Activated T-helper 9 cell treated with anti-CD3 and anti-CD28 coated beads, Interleukin-2, amount 50 U/mL, for 16 hours (primary cell): ENCODE data around the gene RNF34.
"Not testable (repeated sequence)": the region's sequence is repeated elsewhere in the genome, so short reads cannot be mapped to it uniquely, and the experiment has no call there.

ENCODE experiments used
- DNase-seq: peaks from one replicate; pipeline ENCODE4 v3.0.0-alpha.2; 2020; ENCODE audit warnings: low read depth

Gene RNF34, protein sequence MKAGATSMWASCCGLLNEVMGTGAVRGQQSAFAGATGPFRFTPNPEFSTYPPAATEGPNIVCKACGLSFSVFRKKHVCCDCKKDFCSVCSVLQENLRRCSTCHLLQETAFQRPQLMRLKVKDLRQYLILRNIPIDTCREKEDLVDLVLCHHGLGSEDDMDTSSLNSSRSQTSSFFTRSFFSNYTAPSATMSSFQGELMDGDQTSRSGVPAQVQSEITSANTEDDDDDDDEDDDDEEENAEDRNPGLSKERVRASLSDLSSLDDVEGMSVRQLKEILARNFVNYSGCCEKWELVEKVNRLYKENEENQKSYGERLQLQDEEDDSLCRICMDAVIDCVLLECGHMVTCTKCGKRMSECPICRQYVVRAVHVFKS

DNA sequence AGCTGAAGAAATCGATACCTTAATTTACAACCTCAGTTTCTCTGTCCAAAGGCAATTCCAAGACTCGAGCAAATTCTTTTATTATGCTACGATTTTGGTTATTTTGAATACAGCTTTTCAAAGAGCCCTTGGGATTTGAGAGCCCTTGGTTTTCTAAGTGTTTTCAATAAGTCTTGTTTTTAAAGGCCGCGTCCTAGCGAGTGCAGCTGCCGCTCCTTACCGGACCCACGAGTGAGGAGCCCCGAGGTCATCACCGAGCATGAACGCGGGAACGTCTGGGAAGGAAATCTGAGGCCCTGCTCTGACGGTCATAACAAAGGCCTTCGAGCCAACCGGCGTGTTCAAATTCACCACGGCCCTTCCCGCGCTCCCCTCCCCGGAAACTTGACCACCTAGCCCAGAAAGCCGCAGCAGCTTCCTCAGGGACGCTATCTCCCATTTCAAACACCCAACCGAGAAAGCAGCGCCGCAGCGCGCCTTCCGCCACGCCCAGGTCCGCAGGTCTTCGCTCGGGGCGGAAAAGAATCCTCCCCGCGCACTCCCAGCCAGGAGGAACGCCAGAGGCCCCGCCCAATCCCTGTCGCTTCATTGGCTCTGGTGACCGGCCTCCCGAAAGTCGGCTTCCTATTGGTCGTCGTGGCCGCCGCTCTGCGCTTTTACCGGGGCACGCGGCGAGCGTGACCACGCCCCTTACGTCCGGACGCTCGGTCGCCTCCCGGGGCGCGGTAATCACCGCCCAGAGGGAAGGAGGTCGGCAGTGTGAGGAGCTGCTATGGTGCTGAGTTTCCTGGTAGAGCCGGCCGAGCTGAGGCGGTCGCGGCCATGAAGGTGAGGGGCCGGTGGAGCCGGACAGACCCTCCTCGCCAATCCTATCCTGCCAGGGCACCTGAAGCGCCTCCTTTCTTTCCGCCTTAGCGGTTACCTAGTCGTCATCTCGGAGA, at the start of gene RNF34:
Gene RNF34 (plus strand): TSS at position 728 of the 941 bp plus-strand sequence. CDS start 95 bp downstream, at position 823.
- DNase-seq: peak; percentile 96

DNA sequence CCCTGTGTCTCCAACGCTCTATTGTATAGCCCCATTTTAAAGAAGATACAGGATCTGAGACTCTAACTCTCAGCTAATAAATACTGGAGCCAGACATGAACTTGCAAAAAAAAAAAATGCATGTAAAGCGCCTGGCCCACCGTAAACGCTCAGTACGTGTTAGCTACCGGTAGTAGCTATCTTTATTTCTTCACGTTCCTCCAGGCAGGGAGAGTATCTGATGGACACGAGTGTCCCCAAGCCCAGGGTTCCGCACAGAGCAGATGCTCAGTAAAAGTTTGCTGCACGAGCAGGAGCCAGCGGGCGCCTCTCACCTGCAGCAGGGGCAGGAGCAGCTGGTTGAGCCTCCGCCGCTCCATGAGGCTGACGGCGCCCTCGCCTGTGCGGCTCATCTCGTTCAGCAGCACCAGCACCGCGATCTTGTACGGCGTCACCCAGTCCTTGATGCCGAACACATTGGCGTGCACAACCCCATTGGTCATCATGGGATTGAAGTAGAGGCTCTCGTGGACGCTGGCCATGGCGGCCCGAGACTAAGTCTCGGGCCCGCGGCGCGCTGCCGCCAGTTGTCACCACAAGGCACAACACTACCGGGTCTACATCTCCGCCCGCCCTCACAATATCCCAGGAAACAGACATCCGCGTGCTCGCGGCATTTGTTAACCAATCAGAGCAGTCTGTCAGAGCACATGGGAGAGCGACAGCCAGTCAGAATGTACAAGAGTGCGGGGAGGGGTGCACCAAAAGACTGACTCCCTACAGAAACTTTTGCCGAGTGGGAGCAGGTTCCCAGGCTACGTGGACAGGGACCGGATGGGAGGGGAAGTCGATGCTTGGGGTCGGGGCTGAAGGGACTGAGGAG, 47.9 kb upstream of the RNF34 start, which contains the start of gene ANAPC5:
Gene ANAPC5 (minus strand): TSS at position 592 of the 862 bp plus-strand sequence. CDS start 71 bp downstream, at position 521.
- DNase-seq: peak; percentile 85

DNA sequence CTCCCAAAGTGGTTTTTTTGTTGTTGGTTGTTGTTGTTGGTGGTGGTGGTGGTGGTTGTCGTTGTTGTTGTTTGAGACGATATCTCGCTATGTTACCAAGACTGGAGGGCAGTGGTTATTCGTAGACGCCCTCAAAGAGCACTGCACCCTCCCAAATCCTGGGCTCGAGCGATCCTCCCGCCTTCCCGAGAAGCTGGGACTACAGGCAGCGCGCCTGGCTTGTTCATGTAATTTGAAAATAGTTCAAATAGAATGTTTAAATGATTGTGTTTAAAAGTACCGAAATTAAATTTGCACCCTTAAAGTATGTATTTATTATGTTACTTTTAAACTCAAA, 47.3 kb upstream of the RNF34 start:
- DNase-seq: no peak

DNA sequence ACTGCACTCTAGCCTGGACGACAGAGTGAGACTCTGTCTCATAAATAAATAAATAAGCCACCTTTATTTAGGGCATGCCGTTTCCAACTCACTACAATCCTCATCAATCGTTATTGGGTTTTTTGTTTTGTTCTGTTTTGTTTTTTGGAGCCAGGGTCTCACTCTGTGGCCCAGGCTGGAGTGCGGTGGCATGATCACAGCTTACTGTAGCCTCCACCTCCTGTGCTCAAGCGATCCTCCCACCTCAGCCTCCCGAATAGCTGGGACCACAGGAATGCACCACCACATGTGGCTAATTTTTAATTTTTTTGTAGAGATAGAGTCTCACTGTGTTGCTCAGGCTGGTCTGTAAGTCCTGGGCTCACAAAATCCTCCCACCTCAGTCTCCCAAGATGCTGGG, 44.1 kb upstream of the RNF34 start:
- no peak for DNase-seq

DNA sequence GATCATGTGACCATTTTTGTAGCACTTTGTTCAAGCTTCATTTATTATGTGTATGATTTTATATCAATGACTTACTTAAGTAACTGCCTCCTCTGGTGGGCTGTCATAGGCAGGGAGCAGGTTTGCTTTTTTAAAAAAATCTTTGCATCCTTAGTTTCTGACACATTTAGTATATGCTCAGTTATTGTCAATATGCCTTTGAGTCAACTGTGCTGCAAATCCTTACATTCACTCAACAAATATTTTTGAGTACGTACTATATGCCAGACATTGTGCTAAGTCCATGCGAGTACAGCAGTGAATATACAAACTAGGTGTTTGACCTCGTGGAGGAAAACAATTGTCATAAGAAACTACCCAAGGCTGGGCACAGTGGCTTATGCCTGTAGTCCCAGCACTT, 43.3 kb upstream of the RNF34 start:
- DNase-seq: no peak

DNA sequence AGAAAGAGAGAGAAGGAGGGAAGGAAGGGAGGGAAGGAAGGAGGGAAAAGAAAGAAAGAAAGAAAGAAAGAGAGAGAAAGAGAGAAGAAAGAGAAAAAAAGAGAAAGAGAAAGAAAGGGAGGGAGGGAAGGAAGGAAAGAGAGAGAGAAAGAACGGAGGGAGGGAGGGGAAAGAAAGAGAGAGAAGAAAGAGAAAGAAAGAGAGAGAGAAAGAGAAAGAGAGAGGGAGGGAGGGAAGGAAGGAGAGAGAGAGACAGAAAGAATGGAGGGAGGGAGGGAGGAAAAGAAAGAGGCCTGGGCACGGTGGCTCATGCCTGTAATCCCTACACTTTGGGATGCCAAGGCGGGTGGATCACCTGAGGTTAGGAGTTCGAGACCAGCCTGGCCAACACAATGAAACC, 42.6 kb upstream of the RNF34 start:
- DNase-seq: no peak

DNA sequence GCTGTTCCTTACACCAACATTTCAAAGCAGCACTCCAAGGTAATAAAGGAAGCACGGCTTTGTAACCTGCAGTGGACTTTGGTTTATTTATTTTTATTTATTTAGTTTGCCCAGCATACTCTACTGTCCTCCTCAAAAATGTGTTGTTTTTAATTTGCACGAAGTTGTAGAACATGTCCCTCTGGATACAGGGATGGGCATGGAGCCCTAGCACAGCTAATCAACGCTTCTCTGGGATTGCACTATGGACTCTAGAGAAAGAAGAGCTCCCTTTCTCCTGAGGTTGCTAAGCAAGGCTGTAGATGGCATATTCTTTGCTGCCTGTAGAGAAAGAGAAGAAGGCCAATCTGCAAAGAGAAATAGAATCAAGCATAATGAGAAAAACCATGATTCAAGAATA, 41.8 kb upstream of the RNF34 start:
- no peak for DNase-seq

DNA sequence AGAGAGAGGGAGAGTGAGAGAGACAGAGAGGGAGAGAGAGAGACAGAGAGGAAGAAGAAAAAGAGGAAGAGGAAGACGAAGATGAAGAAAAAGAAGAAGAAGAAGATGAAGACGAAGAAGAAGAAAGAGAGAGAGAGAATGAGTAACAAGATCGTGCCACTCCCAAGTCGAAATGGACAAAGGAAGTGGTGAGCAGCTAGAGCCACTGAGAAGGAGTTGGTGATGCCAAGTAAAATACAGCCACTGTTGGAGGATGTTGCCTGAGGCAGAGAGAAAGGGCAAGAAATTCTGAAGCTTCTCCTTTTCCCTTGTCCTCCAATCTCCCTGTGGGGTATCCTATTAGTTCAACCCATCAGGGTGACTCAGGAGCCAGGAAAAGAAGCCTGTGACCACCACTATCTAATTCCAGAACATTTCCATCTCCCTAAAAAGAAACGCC, 35.2 kb upstream of the RNF34 start:
- no peak for DNase-seq

DNA sequence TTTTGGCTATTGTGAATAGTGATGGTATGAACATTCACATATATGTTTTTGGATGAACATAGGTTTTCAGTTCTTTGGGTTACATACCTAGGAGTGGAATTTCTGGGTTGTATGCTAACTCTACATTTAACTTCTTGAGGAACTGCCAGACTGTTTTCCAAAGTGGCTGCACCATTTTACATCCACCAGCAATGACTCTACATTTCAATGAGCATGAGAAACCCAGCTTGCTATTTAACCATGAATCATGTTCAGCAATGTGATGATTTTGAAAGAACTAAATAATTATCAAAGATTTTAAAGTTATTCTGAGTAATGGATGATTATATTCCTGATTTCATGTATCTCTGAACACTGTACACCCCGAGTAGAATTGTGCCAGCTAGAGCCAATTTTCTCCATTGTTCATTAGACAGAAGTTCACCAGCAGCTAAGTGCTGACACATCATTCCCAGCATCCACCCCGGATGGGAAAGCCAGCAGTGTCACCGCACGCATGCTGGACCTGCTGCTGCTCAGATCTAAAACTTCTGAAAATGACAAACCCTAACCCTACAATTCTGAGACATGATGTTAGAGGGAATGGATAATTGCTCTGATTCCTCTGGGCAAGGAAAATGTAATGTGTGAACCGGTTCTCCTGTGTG, 34.4 kb upstream of the RNF34 start:
- DNase-seq: no peak

DNA sequence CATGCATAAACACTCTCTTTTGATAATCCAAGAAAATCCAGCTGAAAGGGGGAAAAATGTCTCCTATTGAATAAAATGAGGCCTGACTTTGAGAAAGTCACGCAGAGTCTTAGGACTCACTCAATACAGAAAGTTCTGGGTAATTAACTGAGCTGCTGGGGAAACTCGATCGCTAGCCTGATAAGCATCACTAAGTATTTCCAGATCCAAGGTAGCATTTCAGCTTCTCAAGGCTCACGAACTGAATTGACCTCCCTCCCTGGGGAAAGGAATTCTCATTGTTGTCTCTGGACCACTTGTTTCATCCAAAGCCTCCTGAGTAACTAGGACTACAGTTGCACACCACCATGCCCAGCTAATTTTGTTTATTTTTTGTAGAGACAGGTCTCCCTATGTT, 33.9 kb upstream of the RNF34 start:
- no peak for DNase-seq

DNA sequence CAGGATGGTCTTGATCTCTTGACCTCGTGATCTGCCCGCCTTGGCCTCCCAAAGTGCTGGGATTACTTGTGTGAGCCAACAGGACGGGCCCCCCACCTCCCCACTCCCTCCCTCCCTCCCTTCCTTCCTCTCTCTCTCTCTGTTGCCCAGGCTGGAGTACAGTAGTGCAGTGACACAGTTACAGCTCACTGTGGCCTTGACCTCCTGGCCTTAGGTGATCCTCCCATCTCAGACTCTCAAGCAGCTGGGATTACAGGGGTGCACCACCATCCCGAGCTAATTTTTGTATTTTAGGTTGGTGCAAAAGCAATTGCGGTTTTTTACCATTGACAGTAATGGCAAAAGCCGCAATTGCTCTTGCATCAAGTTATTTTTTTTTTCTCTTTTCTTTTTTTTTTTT, 28.5 kb upstream of the RNF34 start:
- no peak for DNase-seq

DNA sequence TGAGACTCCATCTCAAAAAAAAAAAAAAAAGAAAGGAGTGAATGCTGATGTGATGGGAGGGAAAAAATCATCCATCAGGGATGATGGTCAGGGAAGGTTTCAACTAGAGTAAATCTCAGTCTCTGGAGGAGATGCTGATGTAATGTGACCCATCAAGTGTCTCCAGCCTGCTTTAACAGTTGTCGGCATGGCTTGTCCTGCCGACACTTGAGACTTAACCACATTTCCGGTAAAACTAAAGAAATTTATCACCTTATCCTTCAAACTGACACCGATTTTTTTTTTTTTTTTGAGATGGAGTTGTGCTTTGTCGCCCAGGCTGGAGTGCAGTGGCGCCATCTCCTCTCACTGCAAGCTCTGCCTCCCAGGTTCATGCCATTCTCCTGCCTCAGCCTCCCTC, 26.2 kb upstream of the RNF34 start:
- DNase-seq: no peak

DNA sequence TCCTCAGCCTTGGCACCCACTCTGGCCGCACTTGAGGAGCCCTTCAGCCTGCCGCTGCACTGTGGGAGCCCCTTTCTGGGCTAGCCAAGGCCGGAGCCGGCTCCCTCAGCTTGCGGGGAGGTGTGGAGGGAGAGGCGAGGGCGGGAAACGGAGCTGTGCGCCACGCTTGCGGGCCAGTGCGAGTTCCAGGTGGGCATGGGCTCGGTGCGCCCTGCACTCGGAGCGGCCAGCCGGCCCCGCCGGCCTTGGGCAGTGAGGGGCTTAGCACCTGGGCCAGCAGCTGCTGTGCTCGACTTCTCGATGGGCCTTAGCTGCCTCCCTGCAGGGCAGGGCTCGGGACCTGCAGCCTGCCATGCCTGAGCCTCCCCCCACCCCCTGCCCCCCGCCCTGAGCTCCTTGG, 25.6 kb upstream of the RNF34 start:
- not testable (repeated sequence) for DNase-seq

DNA sequence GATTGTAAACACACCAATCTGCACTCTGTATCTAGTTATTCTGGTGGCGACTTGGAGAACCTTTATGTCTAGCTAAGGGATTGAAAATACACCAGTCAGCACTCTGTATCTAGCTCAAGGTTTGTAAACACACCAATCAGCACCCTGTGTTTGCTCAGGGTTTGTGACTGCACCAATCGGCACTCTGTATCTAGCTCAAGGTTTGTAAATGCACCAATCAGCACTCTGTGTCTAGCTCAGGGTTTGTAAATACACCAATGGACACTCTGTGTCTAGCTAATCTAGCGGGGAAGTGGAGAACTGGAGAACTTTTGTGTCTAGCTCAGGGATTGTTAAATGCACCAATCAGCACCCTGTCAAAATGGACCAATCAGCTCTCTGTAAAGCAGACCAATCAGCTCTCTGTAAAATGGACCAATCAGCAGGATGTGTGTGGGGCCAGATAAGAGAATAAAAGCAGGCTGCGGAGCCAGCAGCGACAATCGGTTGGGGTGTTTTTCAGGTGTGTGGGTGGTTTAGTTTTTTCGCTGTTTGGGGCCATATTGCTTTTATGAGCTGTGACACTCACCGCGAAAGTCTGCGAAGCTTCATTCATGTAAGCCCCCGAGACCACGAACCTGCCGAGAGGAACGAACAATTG, 24.9 kb upstream of the RNF34 start:
- DNase-seq: not testable (repeated sequence)

DNA sequence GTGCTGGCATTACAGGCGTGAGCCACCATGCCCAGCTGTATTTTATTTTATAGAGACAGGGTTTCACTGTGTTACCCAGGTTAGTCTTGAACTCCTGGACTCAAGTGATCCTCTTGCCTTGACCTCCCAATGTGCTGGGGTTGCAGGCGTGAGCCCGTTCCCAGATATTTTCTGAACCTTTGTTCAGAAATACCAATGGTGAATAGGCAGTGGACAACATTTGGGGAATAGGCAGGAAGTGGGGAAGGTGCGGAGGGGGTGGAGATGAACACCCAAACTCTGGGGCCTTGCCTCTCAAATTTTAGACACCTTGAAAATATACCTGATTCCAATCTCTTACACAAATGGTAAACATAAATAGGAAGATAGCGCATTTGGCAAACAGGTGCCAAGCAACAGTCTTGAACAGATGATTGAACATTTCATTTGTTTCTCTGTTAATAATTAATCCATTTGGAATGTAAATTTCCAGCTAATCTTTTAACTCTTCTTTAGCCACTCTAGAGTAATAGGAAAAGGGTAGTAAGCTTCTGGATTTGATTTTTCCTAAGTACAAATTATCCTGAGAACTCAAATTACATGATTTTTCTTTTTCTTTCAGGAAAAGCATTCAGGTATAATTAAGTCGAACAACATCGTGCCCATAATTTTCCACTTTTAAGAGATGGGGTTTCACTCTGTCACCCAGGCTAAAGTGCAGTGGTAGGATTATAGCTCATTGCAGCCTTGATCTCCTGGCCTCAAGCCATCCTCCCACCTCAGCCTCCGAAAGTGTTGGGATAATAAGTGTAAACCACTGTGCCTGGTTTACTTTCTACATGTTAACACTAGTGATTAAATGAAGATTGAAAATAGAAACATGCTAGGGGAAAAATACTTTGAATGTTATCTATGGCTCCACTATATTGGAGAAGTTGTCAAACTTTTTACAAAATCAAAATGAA, 22.9 kb upstream of the RNF34 start:
- DNase-seq: no peak

DNA sequence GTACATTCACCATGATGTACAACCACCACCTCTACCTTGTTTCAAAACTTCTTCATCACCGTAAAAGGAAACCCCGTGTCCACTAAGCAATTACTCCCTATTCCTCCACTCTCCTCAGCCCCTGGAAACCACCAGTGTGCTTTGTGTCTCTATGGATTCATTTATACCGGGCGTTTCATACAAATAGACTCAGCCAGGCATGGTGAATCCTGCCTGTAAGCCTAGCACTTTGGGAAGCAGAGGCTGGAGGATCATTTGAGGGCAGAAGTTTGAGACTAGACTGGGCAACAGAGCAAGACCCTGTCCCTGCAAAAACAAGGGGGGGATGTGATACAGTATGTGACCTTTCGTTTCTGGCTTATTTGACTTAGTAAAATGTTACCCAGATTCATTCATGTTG, 21.2 kb upstream of the RNF34 start:
- no peak for DNase-seq

DNA sequence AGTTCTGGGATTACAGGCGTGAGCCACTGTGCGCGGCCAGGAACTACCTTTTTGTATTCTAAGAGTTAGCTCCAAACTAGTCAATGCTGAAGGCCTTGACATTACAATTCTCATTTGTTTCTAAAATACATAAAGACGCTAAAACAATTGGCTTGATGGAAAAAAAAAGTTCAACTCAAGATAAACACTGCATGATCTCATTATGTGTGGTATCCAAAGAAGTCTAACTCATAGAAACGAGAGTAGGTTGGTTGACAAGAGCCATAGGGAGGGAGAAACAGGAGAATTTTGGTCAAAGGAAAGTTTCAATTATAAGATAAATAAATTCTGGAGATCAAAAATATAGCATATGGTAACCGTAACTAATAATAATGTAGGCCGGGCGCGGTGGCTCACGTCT, 20.0 kb upstream of the RNF34 start:
- no peak for DNase-seq

DNA sequence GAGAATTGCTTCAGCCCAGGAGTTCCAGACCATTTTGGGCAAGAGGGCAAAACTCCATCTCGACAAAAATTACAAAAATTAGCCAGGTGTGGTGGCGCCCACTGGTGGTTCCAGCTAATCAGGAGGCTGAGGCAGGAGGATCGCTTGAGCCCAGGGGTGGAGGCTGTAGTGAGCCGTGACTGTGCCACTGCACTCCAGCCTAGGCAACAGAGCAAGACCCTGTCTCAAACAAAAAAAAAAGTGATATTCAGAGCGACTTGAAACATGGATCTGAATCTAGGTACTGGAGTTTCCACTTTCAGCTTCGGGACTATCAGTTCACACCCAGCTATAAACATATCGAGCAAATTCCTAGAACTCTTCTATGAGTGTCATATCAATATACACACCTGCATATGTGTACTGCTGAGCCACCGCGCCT, 16.3 kb upstream of the RNF34 start:
- no peak for DNase-seq

DNA sequence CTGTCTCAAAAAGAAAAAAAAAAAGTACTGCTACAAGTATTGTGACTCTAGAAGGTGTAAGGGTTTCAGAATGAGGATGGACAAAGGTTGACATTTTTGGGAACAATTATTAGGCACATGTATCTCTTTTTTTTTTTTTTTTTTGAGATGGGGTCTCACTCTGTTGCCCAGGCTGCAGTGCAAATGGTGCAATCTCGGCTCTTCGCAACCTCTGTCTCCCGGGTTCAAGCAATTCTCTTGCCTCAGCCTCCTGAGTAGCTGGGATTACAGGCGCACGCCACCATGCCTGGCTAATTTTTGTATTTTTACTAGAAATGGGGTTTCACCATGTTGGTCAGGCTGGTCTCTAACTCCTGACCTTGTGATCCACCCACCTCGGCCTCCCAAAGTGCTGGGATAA, 15.0 kb upstream of the RNF34 start:
- not testable (repeated sequence) for DNase-seq

DNA sequence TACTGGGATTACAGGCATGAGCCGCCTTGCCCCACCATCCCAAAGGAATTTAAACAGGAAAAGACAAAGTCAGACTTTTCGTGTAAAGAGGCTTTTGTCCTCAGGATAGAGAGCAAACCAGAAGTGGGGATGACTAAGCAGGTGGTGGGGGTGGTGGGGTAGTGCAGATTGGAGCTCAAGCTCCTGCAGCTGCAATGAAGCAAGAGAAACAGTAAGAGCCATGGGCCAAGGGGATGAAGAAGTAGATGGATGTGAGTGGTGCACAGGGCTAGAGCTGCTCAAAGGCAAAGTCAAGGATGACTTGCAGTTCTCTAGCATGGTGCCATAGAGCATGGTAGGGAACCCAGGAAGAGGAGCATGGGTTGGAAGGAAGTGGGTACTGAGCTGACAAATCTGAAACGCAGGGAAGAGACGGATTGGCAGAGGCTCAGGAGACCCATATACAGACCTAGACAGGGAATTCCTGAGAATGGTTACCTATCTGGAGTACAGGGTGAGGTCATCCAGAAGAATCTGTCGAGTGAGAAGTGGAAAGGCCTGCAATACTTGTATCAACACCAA, 11.4 kb upstream of the RNF34 start:
- DNase-seq: no peak
